H1 (cell line): ENCODE results near the gene TMEM181. TPM values are rescaled to one million over a fixed set of nuclear protein-coding genes. Genes with fewer than 3 reads are reported as not detected.
"Not testable (repeated sequence)": the region's sequence is repeated elsewhere in the genome, so short reads cannot be mapped to it uniquely, and the experiment has no call there.

ENCODE experiments used
- CTCF ChIA-PET: fragments of 300-600 bp; sonication (Branson Sonifier 250); formaldehyde crosslinking; loops from one replicate; lab custom pipeline; 2021; ENCODE audit not compliant: partially characterized antibody; lab: Charles Lee
- POLR2A ChIA-PET: fragments of 300-600 bp; sonication (Branson Sonifier 250); formaldehyde crosslinking; loops from one replicate; lab custom pipeline; 2021; ENCODE audit warnings: inconsistent platforms; ENCODE audit not compliant: partially characterized antibody; lab: Charles Lee
- DNase-seq, 2 experiments: peaks; one replicate each; pipeline versions ENCODE4 v3.0.0 to v3.0.0-alpha.2; 2010 to 2022; ENCODE audit warnings: low spot score in 2 of 2, low read depth in 1 of 2, mixed read lengths in 1 of 2
- FAIRE-seq: peaks from 2 replicates; lab custom pipeline; 2011; peaks lifted over from hg19 to GRCh38; lab: Jason Lieb, UNC
- H2AFZ ChIP-seq: 2 replicates; pipeline ENCODE4 v1.8.1; 2012; ENCODE audit warnings: low read length, inconsistent platforms
- H2AK5ac ChIP-seq: 2 replicates; pipeline ENCODE4 v1.6.1; 2013; ENCODE audit warnings: low read depth, low read length
- H2BK120ac ChIP-seq: replicated peaks from 2 replicates; pipeline ENCODE3; 2013; ENCODE audit warnings: low read depth, low read length, inconsistent platforms
- H2BK12ac ChIP-seq: 2 replicates; pipeline ENCODE4 v1.6.1; 2013; ENCODE audit warnings: low read depth, low read length
- H2BK15ac ChIP-seq: 2 replicates; pipeline ENCODE4 v1.6.1; 2013; ENCODE audit warnings: low read length
- H2BK20ac ChIP-seq: 2 replicates; pipeline ENCODE4 v1.6.1; 2013; ENCODE audit warnings: low read length
- H2BK5ac ChIP-seq: 2 replicates; pipeline ENCODE4 v1.6.1; 2013; ENCODE audit warnings: low read depth, low read length
- H3K14ac ChIP-seq: 2 replicates; pipeline ENCODE4 v1.6.1; 2013; ENCODE audit warnings: inconsistent platforms; ENCODE audit not compliant: insufficient read length
- H3K18ac ChIP-seq: 2 replicates; pipeline ENCODE4 v1.6.1; 2013; ENCODE audit warnings: low read length; ENCODE audit errors: extremely low read depth
- H3K23ac ChIP-seq: 2 replicates; pipeline ENCODE4 v1.6.1; 2013; ENCODE audit warnings: inconsistent platforms; ENCODE audit not compliant: insufficient read length
- H3K23me2 ChIP-seq: 2 replicates; pipeline ENCODE4 v1.6.1; 2013; ENCODE audit warnings: low read depth, low read length
- H3K27ac ChIP-seq: 2 replicates; pipeline ENCODE4 v1.6.1; 2011; ENCODE audit warnings: low read depth, low read length, inconsistent platforms
- H3K27me3 ChIP-seq, 4 experiments: replicated peaks in 1 of 4; 1 replicate in 1 of 4; 2 replicates in 3 of 4; pipeline versions ENCODE4 v1.6.1 to v1.8.1; 2011 to 2013; ENCODE audit warnings: low read length in 3 of 4, mild to moderate bottlenecking in 3 of 4, inconsistent platforms in 2 of 4, mixed read lengths in 2 of 4, moderate library complexity in 1 of 4; ENCODE audit not compliant: control insufficient read depth in 3 of 4, insufficient read depth in 3 of 4; ENCODE audit errors: extremely low read depth in 1 of 4
- H3K36me3 ChIP-seq, 4 experiments: 2 replicates each; pipeline versions ENCODE4 v1.6.1 to v1.8.1; 2011 to 2013; ENCODE audit warnings: mild to moderate bottlenecking in 4 of 4, low read length in 3 of 4, moderate library complexity in 2 of 4, control low read depth in 1 of 4, inconsistent platforms in 1 of 4; ENCODE audit not compliant: insufficient read depth in 4 of 4, control insufficient read depth in 2 of 4
- H3K4ac ChIP-seq: replicated peaks from 2 replicates; pipeline ENCODE3; 2013; ENCODE audit warnings: low read length, low read depth, mixed read lengths, inconsistent platforms; ENCODE audit not compliant: insufficient read length
- H3K4me1 ChIP-seq, 4 experiments: replicated peaks in 1 of 4; 1 replicate in 1 of 4; 2 replicates in 3 of 4; pipeline versions ENCODE4 v1.6.1 to v1.8.1; 2011 to 2013; ENCODE audit warnings: low read length in 3 of 4, inconsistent platforms in 2 of 4, mixed read lengths in 1 of 4; ENCODE audit not compliant: insufficient read depth in 4 of 4, control insufficient read depth in 3 of 4
- H3K4me2 ChIP-seq, 2 experiments: 2 replicates each; pipeline versions ENCODE4 v1.6.1 to v1.8.1; 2011 to 2013; ENCODE audit warnings: low read depth in 2 of 2, low read length in 2 of 2, control low read depth in 1 of 2, inconsistent platforms in 1 of 2, mild to moderate bottlenecking in 1 of 2; ENCODE audit not compliant: insufficient read depth in 1 of 2
- H3K4me3 ChIP-seq, 4 experiments: fragments of 200-600, 300-600 bp in 1 of 4; sonication (generic), shearing (Covaris generic), sonication (Bioruptor Twin) in 1 of 4; 2 replicates each; pipeline versions ENCODE4 v1.5.1 to v1.8.1; 2011 to 2016; ENCODE audit warnings: low read length in 4 of 4, low read depth in 3 of 4, control low read depth in 2 of 4, inconsistent platforms in 2 of 4, mild to moderate bottlenecking in 2 of 4, mixed read lengths in 1 of 4, moderate library complexity in 1 of 4; ENCODE audit not compliant: insufficient read depth in 2 of 4; ENCODE audit errors: extremely low read depth in 1 of 4
- H3K56ac ChIP-seq: replicated peaks from 2 replicates; pipeline ENCODE3; 2013; ENCODE audit warnings: low read depth, mild to moderate bottlenecking, mixed read lengths, low read length, inconsistent platforms; ENCODE audit not compliant: insufficient read length
- H3K79me1 ChIP-seq: 2 replicates; pipeline ENCODE4 v1.6.1; 2013; ENCODE audit warnings: low read depth, low read length, control low read depth
- H3K79me2 ChIP-seq, 2 experiments: 2 replicates each; pipeline versions ENCODE4 v1.6.1 to v1.8.1; 2012 to 2013; ENCODE audit warnings: low read length in 2 of 2, mild to moderate bottlenecking in 2 of 2, inconsistent platforms in 1 of 2; ENCODE audit not compliant: insufficient read depth in 2 of 2, control insufficient read depth in 1 of 2
- H3K9ac ChIP-seq, 4 experiments: replicated peaks in 1 of 4; 1 replicate in 1 of 4; 2 replicates in 3 of 4; pipeline versions ENCODE4 v1.6.1 to v1.8.1; 2011 to 2013; ENCODE audit warnings: low read depth in 3 of 4, low read length in 3 of 4, control low read depth in 2 of 4, mild to moderate bottlenecking in 2 of 4, moderate library complexity in 2 of 4, inconsistent platforms in 1 of 4; ENCODE audit errors: extremely low read depth in 1 of 4
- H3K9me3 ChIP-seq, 2 experiments: 2 replicates each; pipeline versions ENCODE4 v1.6.1 to v1.8.1; 2012 to 2013; ENCODE audit warnings: mild to moderate bottlenecking in 2 of 2, moderate library complexity in 2 of 2, control low read depth in 1 of 2, inconsistent platforms in 1 of 2, low read depth in 1 of 2, low read length in 1 of 2, mixed read lengths in 1 of 2; ENCODE audit not compliant: insufficient read depth in 2 of 2
- H4K20me1 ChIP-seq, 2 experiments: replicated peaks in 1 of 2; 2 replicates each; pipeline versions ENCODE3 to v1.8.1; 2011 to 2013; ENCODE audit warnings: inconsistent platforms in 2 of 2, low read length in 2 of 2, mild to moderate bottlenecking in 1 of 2; ENCODE audit not compliant: insufficient read depth in 2 of 2, control insufficient read depth in 1 of 2
- H4K5ac ChIP-seq: 2 replicates; pipeline ENCODE4 v1.6.1; 2013; ENCODE audit warnings: low read length, low read depth, mixed read lengths, inconsistent platforms; ENCODE audit not compliant: insufficient read length
- H4K8ac ChIP-seq: 2 replicates; pipeline ENCODE4 v1.8.0; 2013; ENCODE audit warnings: mild to moderate bottlenecking, moderate library complexity, low read length, inconsistent platforms; ENCODE audit not compliant: insufficient read depth; ENCODE audit errors: extremely low read depth
- H4K91ac ChIP-seq: replicated peaks from 2 replicates; pipeline ENCODE3; 2013; ENCODE audit warnings: low read length, mixed read lengths, inconsistent platforms; ENCODE audit not compliant: insufficient read length
- WGBS, 2 experiments: shearing (Covaris generic) in 1 of 2; methylation state at CpG; one replicate each; pipeline versions ENCODE4 v1.1.6 to v1.1.7; 2013 to 2015; ENCODE audit warnings: low lambda C conversion rate in 2 of 2, mixed read lengths in 2 of 2, inconsistent platforms in 1 of 2, low coverage in 1 of 2, missing lambda C conversion rate in 1 of 2; ENCODE audit not compliant: insufficient replicate concordance in 2 of 2, insufficient coverage in 1 of 2, insufficient read length in 1 of 2; ENCODE audit errors: extremely low coverage in 1 of 2, missing lambda C conversion rate in 1 of 2; 5-methylcytosine and 5-hydroxymethylcytosine counted together
- polyA plus RNA-seq, 7 experiments: library from polyadenylated mRNA; depleted of rRNA in 3 of 7; stranded (reverse) in 5 of 7; unstranded in 2 of 7; fragments of >200 nt in 5 of 7; fragments of 200-250 nt in 2 of 7; gene quantifications; 1 replicate in 5 of 7; 2 replicates in 1 of 7; 4 replicates in 1 of 7; pipeline versions ENCODE4 v1.2.1 to v1.2.3, GENCODE V29; 2011 to 2013; ENCODE audit warnings: missing spikeins in 2 of 7, mixed read lengths in 2 of 7
- total RNA-seq: library from RNA; stranded (reverse); fragmentation: NEBNext Ultra II Directional; extraction: Animal tissue kit (Norgen Biotek cat#: 25700); gene quantifications from 2 replicates; pipeline ENCODE4 v1.2.1, GENCODE V29; 2021
- TF ChIP-seq, protein P1 (sequence below): IDR thresholded peaks from 2 replicates; pipeline ENCODE4 v1.6.1; 2012; ENCODE audit warnings: inconsistent platforms

Gene TMEM181
- total and polyA plus RNA-seq, 2 of the 8 experiments (the other 6 are each of a cell fraction or from before 2014, with no cell fraction given), result 8.6 to 19.0 TPM

DNA sequence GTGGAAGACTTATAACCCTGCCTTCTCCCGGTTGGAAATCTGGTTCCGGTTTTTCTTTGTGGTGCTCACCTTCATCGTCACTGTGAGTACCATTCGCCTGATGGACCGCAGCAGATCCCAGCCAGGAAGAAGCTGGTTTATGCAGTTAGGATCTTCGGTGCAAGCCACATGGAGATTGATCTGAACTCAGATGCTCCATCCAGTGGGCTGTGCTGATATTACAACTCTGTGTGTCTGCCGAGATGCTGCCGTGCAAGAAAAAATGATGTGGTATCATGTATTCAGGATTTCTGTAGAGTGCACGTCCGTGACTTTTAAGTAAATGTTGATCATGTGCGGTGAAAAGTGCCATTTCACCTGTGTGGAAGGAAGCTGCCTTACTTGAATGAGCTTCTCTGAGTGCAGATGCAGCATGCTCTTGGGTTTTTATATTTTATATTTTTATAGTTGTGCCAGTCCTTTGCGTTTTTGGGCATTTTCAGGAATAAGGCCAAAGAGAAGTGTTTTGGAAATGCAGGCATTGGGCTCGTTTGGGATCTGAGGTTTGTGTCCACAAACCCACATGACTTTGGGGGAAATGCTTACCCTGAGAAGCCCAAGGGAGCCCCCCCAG is 45.5 kb downstream of the TMEM181 start (continued):
- TF ChIP-seq, protein P1, sequence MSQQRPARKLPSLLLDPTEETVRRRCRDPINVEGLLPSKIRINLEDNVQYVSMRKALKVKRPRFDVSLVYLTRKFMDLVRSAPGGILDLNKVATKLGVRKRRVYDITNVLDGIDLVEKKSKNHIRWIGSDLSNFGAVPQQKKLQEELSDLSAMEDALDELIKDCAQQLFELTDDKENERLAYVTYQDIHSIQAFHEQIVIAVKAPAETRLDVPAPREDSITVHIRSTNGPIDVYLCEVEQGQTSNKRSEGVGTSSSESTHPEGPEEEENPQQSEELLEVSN, result no peak

DNA sequence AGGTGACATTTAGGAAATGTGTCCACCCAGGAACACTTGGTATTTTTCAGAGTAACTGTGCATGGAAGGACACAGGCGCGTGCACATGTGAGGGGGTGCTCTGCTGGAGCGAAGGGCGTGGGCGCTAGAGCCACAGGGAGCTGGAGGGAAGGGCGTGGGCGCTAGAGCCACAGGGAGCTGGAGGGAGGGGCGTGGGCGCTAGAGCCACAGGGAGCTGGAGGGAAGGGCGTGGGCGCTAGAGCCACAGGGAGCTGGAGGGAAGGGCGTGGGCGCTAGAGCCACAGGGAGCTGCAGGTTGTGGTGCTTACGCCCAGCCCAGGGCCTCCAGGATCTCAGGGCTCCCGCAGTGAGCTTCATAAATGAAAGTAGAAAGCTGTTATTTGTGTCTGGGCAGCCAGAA is 46.1 kb downstream of the TMEM181 start:
- H2AK5ac ChIP-seq, H3K27ac ChIP-seq, H2AFZ ChIP-seq, H3K4me1 ChIP-seq, H3K79me2 ChIP-seq, H3K79me1 ChIP-seq, H4K20me1 ChIP-seq, H3K9ac ChIP-seq, H2BK12ac ChIP-seq, H3K9me3 ChIP-seq, H3K56ac ChIP-seq, H2BK120ac ChIP-seq, H3K27me3 ChIP-seq, H2BK5ac ChIP-seq, H3K4ac ChIP-seq, H3K23me2 ChIP-seq, DNase-seq, H3K23ac ChIP-seq, H3K14ac ChIP-seq, H3K4me3 ChIP-seq, H4K91ac ChIP-seq, H3K18ac ChIP-seq, FAIRE-seq, H2BK15ac ChIP-seq, H3K4me2 ChIP-seq, H4K8ac ChIP-seq, H4K5ac ChIP-seq, H2BK20ac ChIP-seq: not testable (repeated sequence)
- CTCF ChIA-PET, result interaction anchor here (0.6 to 2.5 kb wide), 28 partner anchors 9 to 527 kb away, joined by 3 to 13 read pairs (median 4); no protein-coding TSS in a partner anchor
- POLR2A ChIA-PET, result interaction anchor here (0.8 to 1.3 kb wide), 4 partner anchors 16 to 69 kb away, joined by 3 to 4 read pairs (median 4); no protein-coding TSS in a partner anchor
- WGBS, 2 experiments, result 98% methylated on average over 14 of the region's 15 CpGs; no CpG with 5 or more reads in 1 of the 2 experiments
- H3K36me3 ChIP-seq, result peaks cover 17 to 40% (median 29%) of the 10 kb centered on the region in 4 experiments
